A673 (cell line): ENCODE results near the gene RORC. TPM values are rescaled to one million over a fixed set of nuclear protein-coding genes. Genes with fewer than 3 reads are reported as not detected.

Experiments used
- BruUV-seq: library from RNA; stranded (reverse); fragments of 400-500 nt; replicated peaks from 2 replicates; lab custom pipeline; 2021; lab: Mats Ljungman, UMichigan
- CTCF ChIA-PET: fragments of 300-600 bp; sonication (Branson Sonifier 250); formaldehyde crosslinking; loops from one replicate; lab custom pipeline; 2022; ENCODE audit warnings: antibody characterized with exemption; lab: Charles Lee
- POLR2A ChIA-PET: fragments of 300-600 bp; sonication (Branson Sonifier 250); formaldehyde crosslinking; loops from one replicate; lab custom pipeline; 2022; ENCODE audit warnings: antibody characterized with exemption; ENCODE audit not compliant: low non-redundant PET; lab: Charles Lee
- DNase-seq: peaks from one replicate; pipeline ENCODE4 v3.0.0-alpha.2; 2015; ENCODE audit warnings: low spot score
- H3K27ac ChIP-seq: fragments of 200-600 bp; sonication (generic); 2 replicates; pipeline ENCODE4 v1.5.1; 2016; ENCODE audit warnings: mixed run types, low read depth, mild to moderate bottlenecking, mixed read lengths, antibody characterized with exemption, low read length; ENCODE audit not compliant: poor library complexity, severe bottlenecking
- H3K27me3 ChIP-seq: fragments of 200-600 bp; sonication (generic); replicated peaks from 2 replicates; pipeline ENCODE4 v1.6.1; 2017; ENCODE audit warnings: mixed run types, low read depth, mild to moderate bottlenecking, mixed read lengths, antibody characterized with exemption, low read length; ENCODE audit not compliant: insufficient read depth, poor library complexity
- H3K36me3 ChIP-seq: fragments of 200-600 bp; sonication (generic); 2 replicates; pipeline ENCODE4 v1.6.1; 2016; ENCODE audit warnings: mixed run types, mild to moderate bottlenecking, mixed read lengths, antibody characterized with exemption, low read length; ENCODE audit not compliant: insufficient read depth, poor library complexity, severe bottlenecking
- H3K4me1 ChIP-seq: fragments of 200-600 bp; sonication (generic); 2 replicates; pipeline ENCODE4 v1.6.1; 2017; ENCODE audit warnings: mixed run types, mild to moderate bottlenecking, mixed read lengths, antibody characterized with exemption, low read length; ENCODE audit not compliant: insufficient read depth, poor library complexity, severe bottlenecking
- H3K4me3 ChIP-seq: fragments of 200-600 bp; sonication (generic); 2 replicates; pipeline ENCODE4 v1.5.1; 2016; ENCODE audit warnings: low read depth, mixed run types, mild to moderate bottlenecking, mixed read lengths, low read length; ENCODE audit not compliant: poor library complexity, severe bottlenecking
- H3K9me3 ChIP-seq: fragments of 200-600 bp; sonication (generic); 2 replicates; pipeline ENCODE4 v1.6.1; 2016; ENCODE audit warnings: mixed run types, low read depth, mild to moderate bottlenecking, mixed read lengths, antibody characterized with exemption, low read length; ENCODE audit not compliant: poor library complexity, severe bottlenecking
- EZH2 ChIP-seq: fragments of 200-600 bp; sonication (generic); IDR thresholded peaks from 2 replicates; pipeline ENCODE4 v1.6.1; 2017; ENCODE audit warnings: borderline replicate concordance, low read depth, mild to moderate bottlenecking, mixed read lengths, antibody characterized with exemption, low read length; ENCODE audit not compliant: poor library complexity, severe bottlenecking
- intact Hi-C: fragments of 100-400 bp; cut with micrococcal nuclease; formaldehyde crosslinking; loops from one replicate; pipeline ENCODE4 v1.10.0; 2022; ENCODE audit not compliant: unreplicated experiment
- total RNA-seq: library from RNA; stranded (reverse); gene quantifications from 2 replicates; pipeline ENCODE4 v1.2.3, GENCODE V29; 2021
- TF ChIP-seq, protein P1 (sequence below): fragments of 300-800, 200-600 bp; sonication (generic); conservative IDR thresholded peaks from 2 replicates; pipeline ENCODE4 v1.5.1; 2017; ENCODE audit warnings: low read depth, mild to moderate bottlenecking, antibody characterized with exemption, low read length, moderate library complexity, mixed read lengths

RORC gene
- total RNA-seq, 1 experiment from 2014 or later: not detected

DNA sequence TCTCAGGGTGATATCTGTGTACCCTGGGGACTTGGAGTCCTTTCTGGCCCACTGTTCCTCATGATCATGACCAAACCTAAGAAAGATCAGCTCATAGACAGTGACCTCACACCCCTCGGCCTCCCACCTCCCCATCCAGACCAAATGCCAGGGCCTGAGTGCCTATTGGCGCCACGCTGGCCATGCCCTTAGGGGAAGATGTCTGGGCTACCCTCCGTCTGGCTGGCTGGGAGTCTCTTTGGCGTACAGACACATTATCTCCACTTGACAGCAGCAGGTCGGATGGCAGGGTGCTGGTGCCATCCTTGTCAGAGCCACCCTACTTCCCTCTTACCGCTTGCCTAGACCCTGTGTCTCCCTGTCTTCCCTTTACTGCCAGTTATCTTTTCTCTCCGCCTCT, 8.4 kb downstream of the RORC start:
- TF ChIP-seq, protein P1, sequence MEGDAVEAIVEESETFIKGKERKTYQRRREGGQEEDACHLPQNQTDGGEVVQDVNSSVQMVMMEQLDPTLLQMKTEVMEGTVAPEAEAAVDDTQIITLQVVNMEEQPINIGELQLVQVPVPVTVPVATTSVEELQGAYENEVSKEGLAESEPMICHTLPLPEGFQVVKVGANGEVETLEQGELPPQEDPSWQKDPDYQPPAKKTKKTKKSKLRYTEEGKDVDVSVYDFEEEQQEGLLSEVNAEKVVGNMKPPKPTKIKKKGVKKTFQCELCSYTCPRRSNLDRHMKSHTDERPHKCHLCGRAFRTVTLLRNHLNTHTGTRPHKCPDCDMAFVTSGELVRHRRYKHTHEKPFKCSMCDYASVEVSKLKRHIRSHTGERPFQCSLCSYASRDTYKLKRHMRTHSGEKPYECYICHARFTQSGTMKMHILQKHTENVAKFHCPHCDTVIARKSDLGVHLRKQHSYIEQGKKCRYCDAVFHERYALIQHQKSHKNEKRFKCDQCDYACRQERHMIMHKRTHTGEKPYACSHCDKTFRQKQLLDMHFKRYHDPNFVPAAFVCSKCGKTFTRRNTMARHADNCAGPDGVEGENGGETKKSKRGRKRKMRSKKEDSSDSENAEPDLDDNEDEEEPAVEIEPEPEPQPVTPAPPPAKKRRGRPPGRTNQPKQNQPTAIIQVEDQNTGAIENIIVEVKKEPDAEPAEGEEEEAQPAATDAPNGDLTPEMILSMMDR: no peak
- TF ChIP-seq EZH2: no peak
- POLR2A ChIA-PET: no interaction called here

DNA sequence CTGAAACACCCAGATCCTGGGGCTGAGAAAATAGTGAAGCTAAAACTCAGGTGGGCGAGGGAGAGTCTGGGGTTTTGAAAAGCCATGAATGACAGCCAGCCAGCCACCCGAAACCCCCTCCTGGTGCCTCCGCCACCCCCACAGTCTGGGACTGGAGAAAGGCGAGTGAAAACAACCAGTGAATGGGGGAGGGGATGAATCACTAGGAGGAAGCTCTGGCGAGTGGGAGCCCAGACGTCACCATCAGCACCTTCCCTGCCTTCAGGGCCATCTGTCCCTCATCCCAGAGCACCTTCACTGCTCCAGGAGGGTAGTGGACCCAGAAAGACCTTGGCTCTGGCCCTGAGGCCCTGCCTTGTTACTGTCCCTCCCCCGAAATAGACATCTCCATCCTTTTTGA, 9.2 kb downstream of the RORC start:
- no peaks in the 10 kb centered on the region for H3K27me3 ChIP-seq
- CTCF ChIA-PET: no interaction called here
- H3K9me3 ChIP-seq: no peaks in the 10 kb centered on the region
- no peak for DNase-seq
- no peaks in the 10 kb centered on the region for H3K4me1 ChIP-seq
- TF ChIP-seq, protein P1: no peak
- no peak for TF ChIP-seq EZH2
- H3K4me3 ChIP-seq: no peak overlapping the region
- H3K36me3 ChIP-seq: no peaks in the 10 kb centered on the region
- POLR2A ChIA-PET: no interaction called here
- no peak overlapping the region for H3K27ac ChIP-seq
- BruUV-seq: no TSS peak
- intact Hi-C loops: no loop called here

More for the DNA sequence above, 8.4 kb downstream of the RORC start:
- no peaks in the 10 kb centered on the region for H3K4me1 ChIP-seq
- no peak overlapping the region for H3K4me3 ChIP-seq
- intact Hi-C loops: no loop called here
- H3K9me3 ChIP-seq: no peaks in the 10 kb centered on the region
- no peaks in the 10 kb centered on the region for H3K36me3 ChIP-seq
- H3K27me3 ChIP-seq: no peaks in the 10 kb centered on the region
- no TSS peak for BruUV-seq
- DNase-seq: no peak
- H3K27ac ChIP-seq: no peak overlapping the region
- CTCF ChIA-PET: no interaction called here

DNA sequence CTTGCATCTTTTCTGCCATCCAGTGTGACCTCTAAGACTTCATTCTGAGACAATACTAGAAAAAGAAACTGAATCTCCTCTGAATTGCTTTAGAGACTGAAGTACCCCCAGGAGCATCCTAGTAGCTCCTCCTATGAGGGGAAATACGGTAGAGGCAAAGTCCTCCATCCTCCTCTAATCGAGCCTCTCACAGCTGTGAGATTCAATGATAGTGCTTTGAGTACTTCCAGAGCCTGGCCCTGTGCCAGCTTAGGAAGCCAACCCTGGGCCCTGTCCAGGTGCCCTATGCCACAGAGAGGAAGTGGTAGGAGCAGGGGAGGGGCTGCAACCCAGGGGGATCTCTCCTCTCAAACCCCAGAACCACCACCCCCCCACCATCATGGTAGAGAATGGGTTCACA, 10.7 kb downstream of the RORC start:
- BruUV-seq: no TSS peak
- CTCF ChIA-PET: no interaction called here
- intact Hi-C loops: no loop called here
- Histone ChIP-seq H3K36me3 (no peaks in the 10 kb centered on the region), H3K27ac (no peak overlapping the region), H3K4me1 (no peaks in the 10 kb centered on the region), H3K4me3 (no peak overlapping the region), H3K9me3 (no peaks in the 10 kb centered on the region), H3K27me3 (no peaks in the 10 kb centered on the region)
- TF ChIP-seq EZH2: no peak
- TF ChIP-seq, protein P1: no peak
- no peak for DNase-seq
- POLR2A ChIA-PET: no interaction called here
